OCI-LY7 (cell line): ENCODE data around the gene TAS2R7. TPM values are rescaled to one million over a fixed set of nuclear protein-coding genes. Genes with fewer than 3 reads are reported as not detected.

Experiments used
- Bru-seq: library from RNA; stranded (reverse); fragments of 400-500 nt; gene quantifications from one replicate; lab custom pipeline; 2021; lab: Mats Ljungman, UMichigan
- BruChase-seq, 2 experiments: library from RNA; stranded (reverse); fragments of 400-500 nt; gene quantifications; one replicate each; lab custom pipeline; 2021; lab: Mats Ljungman, UMichigan
- BruUV-seq: library from RNA; stranded (reverse); fragments of 400-500 nt; replicated peaks from 2 replicates; lab custom pipeline; 2021; lab: Mats Ljungman, UMichigan
- CTCF ChIA-PET: fragments of 300-600 bp; sonication (Branson Sonifier 250); formaldehyde crosslinking; loops from one replicate; lab custom pipeline; 2022; ENCODE audit warnings: antibody characterized with exemption; ENCODE audit not compliant: unreplicated experiment; lab: Charles Lee
- POLR2A ChIA-PET: fragments of 300-600 bp; sonication (Branson Sonifier 250); formaldehyde crosslinking; loops from one replicate; lab custom pipeline; 2022; ENCODE audit warnings: antibody characterized with exemption; lab: Charles Lee
- DNase-seq: peaks from one replicate; pipeline ENCODE4 v3.0.0-alpha.2; 2015; ENCODE audit warnings: low spot score
- H2AFZ ChIP-seq: fragments of 200-600 bp; sonication (generic), shearing (Covaris generic); 2 replicates; pipeline ENCODE4 v1.6.1; 2014; ENCODE audit warnings: mild to moderate bottlenecking, antibody characterized with exemption, low read length, moderate library complexity
- H3K27ac ChIP-seq: fragments of 200-600 bp; sonication (generic); 2 replicates; pipeline ENCODE4 v1.5.1; 2014; ENCODE audit warnings: mixed run types, low read depth, mild to moderate bottlenecking, moderate library complexity, low read length, inconsistent platforms; ENCODE audit not compliant: poor library complexity, severe bottlenecking
- H3K36me3 ChIP-seq: fragments of 200-600 bp; sonication (generic); 2 replicates; pipeline ENCODE4 v1.6.1; 2014; ENCODE audit warnings: mild to moderate bottlenecking, antibody characterized with exemption, low read length, moderate library complexity, mixed read lengths; ENCODE audit not compliant: insufficient read depth
- H3K4me1 ChIP-seq: fragments of 200-600 bp; sonication (generic); 2 replicates; pipeline ENCODE4 v1.5.1; 2014; ENCODE audit warnings: mild to moderate bottlenecking, low read length; ENCODE audit not compliant: insufficient read depth, poor library complexity, severe bottlenecking
- H3K4me2 ChIP-seq: fragments of 200-600 bp; sonication (generic); 2 replicates; pipeline ENCODE4 v1.6.1; 2014; ENCODE audit warnings: mild to moderate bottlenecking, low read length
- H3K4me3 ChIP-seq: fragments of 200-600 bp; sonication (generic); 2 replicates; pipeline ENCODE4 v1.5.1; 2014; ENCODE audit warnings: mild to moderate bottlenecking, low read depth, low read length; ENCODE audit not compliant: poor library complexity, severe bottlenecking
- H3K79me2 ChIP-seq: fragments of 200-600 bp; sonication (generic); 2 replicates; pipeline ENCODE4 v1.6.1; 2016; ENCODE audit warnings: low read depth, mild to moderate bottlenecking, low read length, moderate library complexity, mixed read lengths; ENCODE audit not compliant: insufficient read depth
- H3K9me2 ChIP-seq: fragments of 200-600 bp; sonication (generic); 2 replicates; pipeline ENCODE4 v1.6.1; 2016; ENCODE audit warnings: mild to moderate bottlenecking, low read length, mixed read lengths; ENCODE audit not compliant: insufficient read depth
- H3K9me3 ChIP-seq: fragments of 200-600 bp; sonication (generic); 2 replicates; pipeline ENCODE4 v1.6.1; 2014; ENCODE audit warnings: mild to moderate bottlenecking, mixed run types, low read length, mixed read lengths
- H4K20me1 ChIP-seq: fragments of 200-600 bp; sonication (generic); 2 replicates; pipeline ENCODE4 v1.6.1; 2014; ENCODE audit warnings: mild to moderate bottlenecking, antibody characterized with exemption, low read length, moderate library complexity, mixed read lengths; ENCODE audit not compliant: insufficient read depth
- CTCF ChIP-seq: fragments of 200-600 bp; sonication (generic); conservative IDR thresholded peaks from 2 replicates; pipeline ENCODE4 v1.5.1; 2014; ENCODE audit warnings: mild to moderate bottlenecking, antibody characterized with exemption, low read length, moderate library complexity, mixed read lengths
- EZH2phosphoT487 ChIP-seq: fragments of 200-600 bp; sonication (generic); IDR thresholded peaks from 2 replicates; pipeline ENCODE4 v1.6.1; 2018; ENCODE audit warnings: low read depth, borderline replicate concordance, mild to moderate bottlenecking, mixed run types, antibody characterized with exemption, low read length, moderate library complexity, mixed read lengths
- intact Hi-C: fragments of 100-400 bp; cut with micrococcal nuclease; formaldehyde crosslinking; loops from one replicate; pipeline ENCODE4 v1.10.0; 2022; ENCODE audit not compliant: unreplicated experiment
- long read RNA-seq: library from polyadenylated mRNA; stranded (forward); transcript quantifications from one replicate; pipeline ENCODE4 v2.0.0, GENCODE V29; 2022
- total RNA-seq, 2 experiments: library from RNA; depleted of rRNA in 1 of 2; stranded (reverse); fragments of >200 nt in 1 of 2; shearing (Covaris generic) in 1 of 2; gene quantifications; 2 replicates each; pipeline ENCODE4 v1.2.3, GENCODE V29; 2014 to 2022

Gene TAS2R7, protein sequence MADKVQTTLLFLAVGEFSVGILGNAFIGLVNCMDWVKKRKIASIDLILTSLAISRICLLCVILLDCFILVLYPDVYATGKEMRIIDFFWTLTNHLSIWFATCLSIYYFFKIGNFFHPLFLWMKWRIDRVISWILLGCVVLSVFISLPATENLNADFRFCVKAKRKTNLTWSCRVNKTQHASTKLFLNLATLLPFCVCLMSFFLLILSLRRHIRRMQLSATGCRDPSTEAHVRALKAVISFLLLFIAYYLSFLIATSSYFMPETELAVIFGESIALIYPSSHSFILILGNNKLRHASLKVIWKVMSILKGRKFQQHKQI
- total RNA-seq (2014; rRNA removed; shearing (Covaris generic)) (not detected in 2 replicates), total RNA-seq (2022) (not detected in 2 replicates), Bru-seq, nascent RNA (not detected), BruChase-seq, experiment 1, labeled RNA remaining after a 6-hour chase (not detected), BruChase-seq, experiment 2, labeled RNA remaining after a 2-hour chase (not detected)
- long read RNA-seq = 0 reads

DNA sequence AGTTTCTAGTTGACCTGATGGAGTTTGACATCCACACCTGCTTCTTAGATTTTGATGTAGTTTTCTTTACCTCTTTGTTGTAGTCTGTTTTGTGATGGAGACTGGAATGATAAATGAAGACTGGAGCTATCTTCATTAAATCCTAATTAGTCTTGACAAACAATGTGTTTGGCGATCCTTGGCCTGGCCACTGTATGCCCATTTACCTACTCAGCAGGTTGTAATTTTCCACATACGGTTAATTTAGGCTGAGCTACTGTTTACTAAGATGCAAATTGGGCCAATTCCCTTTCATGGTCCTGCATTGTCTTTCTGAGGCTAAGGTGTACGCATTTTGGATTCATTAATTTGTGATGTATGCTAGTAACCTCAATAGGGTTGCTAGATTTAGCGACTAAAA is at the start of gene TAS2R7:
TSS of gene TAS2R7 (minus strand) at position 41 of the 400 bp plus-strand sequence. CDS start 57 bp downstream, outside the sequence.
- H4K20me1 ChIP-seq = no peaks in the 10 kb centered on the region
- H3K27ac ChIP-seq = no peak within 1 kb of the TSS
- H3K79me2 ChIP-seq = no peaks in the 10 kb centered on the region
- TF ChIP-seq CTCF (no peak), EZH2phosphoT487 (no peak)
- POLR2A ChIA-PET = no interaction called here
- no peak within 1 kb of the TSS for H3K4me2 ChIP-seq
- CTCF ChIA-PET = no interaction called here
- H3K4me3 ChIP-seq = no peak within 1 kb of the TSS
- no peaks in the 10 kb centered on the region for H3K4me1 ChIP-seq
- BruUV-seq = no TSS peak
- H3K9me3 ChIP-seq = no peaks in the 10 kb centered on the region
- intact Hi-C loops = no loop called here
- no peak for DNase-seq
- 0 out of 2 replicates have a peak, but pooled peaks cover 3% of the 10 kb centered on the region for H3K9me2 ChIP-seq
- no peak within 1 kb of the TSS for H2AFZ ChIP-seq
- H3K36me3 ChIP-seq = no peaks in the 10 kb centered on the region

DNA sequence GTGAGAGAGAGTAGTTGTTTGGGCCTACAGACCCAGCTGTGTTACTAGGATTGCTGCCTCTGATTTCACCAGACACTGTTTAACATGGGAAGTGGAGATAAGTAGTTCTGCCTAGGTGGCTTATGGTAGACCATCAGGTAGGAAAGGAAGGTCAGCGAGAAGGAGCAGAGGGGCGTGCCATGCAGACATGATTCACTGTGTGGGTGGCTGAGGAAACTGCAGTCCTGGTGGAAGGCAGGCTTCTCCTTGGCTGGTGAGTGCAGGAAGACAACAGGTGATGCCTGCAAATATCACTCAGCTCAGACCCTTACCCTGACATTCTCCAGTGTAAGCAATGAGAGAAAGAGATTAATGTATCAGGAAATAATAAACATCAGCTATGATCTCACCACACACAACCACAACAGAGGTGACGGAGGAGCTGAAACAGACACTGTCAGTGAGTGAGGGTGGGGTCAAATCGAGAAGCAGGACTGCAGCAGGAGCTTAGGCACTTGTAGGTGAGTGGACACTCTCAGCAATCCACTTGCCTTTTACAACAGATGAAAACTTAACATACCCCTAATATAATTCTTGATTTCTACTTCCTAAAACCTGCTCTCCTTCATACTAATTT is 48.9 kb upstream of the TAS2R7 start:
- no peaks in the 10 kb centered on the region for H3K36me3 ChIP-seq
- no peaks in the 10 kb centered on the region for H3K4me1 ChIP-seq
- no TSS peak for BruUV-seq
- H3K4me3 ChIP-seq = no peak overlapping the region
- ChIA-PET CTCF (no interaction called here), POLR2A (no interaction called here)
- no peak overlapping the region for H3K27ac ChIP-seq
- intact Hi-C loops = no loop called here
- DNase-seq = no peak
- TF ChIP-seq CTCF (no peak), EZH2phosphoT487 (no peak)
- no peaks in the 10 kb centered on the region for H3K9me3 ChIP-seq
- H3K9me2 ChIP-seq = no peaks in the 10 kb centered on the region
- no peak overlapping the region for H2AFZ ChIP-seq
- no peaks in the 10 kb centered on the region for H4K20me1 ChIP-seq
- no peaks in the 10 kb centered on the region for H3K79me2 ChIP-seq
- no peak overlapping the region for H3K4me2 ChIP-seq
